Right atrium auricular region (tissue), 2 donors: Measurements from ENCODE around the gene THY1. TPM values are rescaled to one million over a fixed set of nuclear protein-coding genes. Genes with fewer than 3 reads are reported as not detected.

Experiments
- DNase-seq: peaks from one replicate; pipeline ENCODE4 v3.0.0-alpha.2; 2019; ENCODE audit warnings: low spot score
- H3K27ac ChIP-seq, 2 donors: fragments of 200-600 bp; sonication (generic); 1 replicate in 1 of 2; 2 replicates in 1 of 2; pipeline ENCODE4 v1.5.1; 2016 to 2019
- H3K27me3 ChIP-seq, 2 donors: fragments of 200-600 bp; sonication (generic); one replicate each; pipeline versions ENCODE4 v1.5.1 to v1.6.0; 2017 to 2019
- H3K36me3 ChIP-seq: fragments of 200-600 bp; sonication (generic); one replicate; pipeline ENCODE4 v1.5.1; 2016
- H3K4me1 ChIP-seq, 2 donors: fragments of 200-600 bp; sonication (generic); one replicate each; pipeline versions ENCODE4 v1.5.1 to v1.6.0; 2017 to 2019
- H3K4me3 ChIP-seq, 2 donors: fragments of 200-600 bp; sonication (generic); 1 replicate in 1 of 2; 2 replicates in 1 of 2; pipeline ENCODE4 v1.5.1; 2017 to 2019; ENCODE audit warnings: mild to moderate bottlenecking in 1 of 2, moderate library complexity in 1 of 2
- H3K9me3 ChIP-seq, 2 donors: fragments of 200-600 bp; sonication (generic); one replicate each; pipeline ENCODE4 v1.5.1; 2019
- total RNA-seq, 2 donors: library from RNA; depleted of rRNA; stranded (reverse); fragments of >200 nt; gene quantifications; one replicate each; pipeline ENCODE4 v1.1.0, GENCODE V29; 2016
- TF ChIP-seq, protein P1 (sequence below), 2 donors: fragments of 200-600 bp; sonication (generic); IDR thresholded peaks; one replicate each; pipeline ENCODE4 v1.5.1; 2019; ENCODE audit warnings: antibody characterized with exemption in 2 of 2

THY1 gene
- total RNA-seq, 2 donors from 2014 or later, result 2.0 to 7.2 TPM

DNA sequence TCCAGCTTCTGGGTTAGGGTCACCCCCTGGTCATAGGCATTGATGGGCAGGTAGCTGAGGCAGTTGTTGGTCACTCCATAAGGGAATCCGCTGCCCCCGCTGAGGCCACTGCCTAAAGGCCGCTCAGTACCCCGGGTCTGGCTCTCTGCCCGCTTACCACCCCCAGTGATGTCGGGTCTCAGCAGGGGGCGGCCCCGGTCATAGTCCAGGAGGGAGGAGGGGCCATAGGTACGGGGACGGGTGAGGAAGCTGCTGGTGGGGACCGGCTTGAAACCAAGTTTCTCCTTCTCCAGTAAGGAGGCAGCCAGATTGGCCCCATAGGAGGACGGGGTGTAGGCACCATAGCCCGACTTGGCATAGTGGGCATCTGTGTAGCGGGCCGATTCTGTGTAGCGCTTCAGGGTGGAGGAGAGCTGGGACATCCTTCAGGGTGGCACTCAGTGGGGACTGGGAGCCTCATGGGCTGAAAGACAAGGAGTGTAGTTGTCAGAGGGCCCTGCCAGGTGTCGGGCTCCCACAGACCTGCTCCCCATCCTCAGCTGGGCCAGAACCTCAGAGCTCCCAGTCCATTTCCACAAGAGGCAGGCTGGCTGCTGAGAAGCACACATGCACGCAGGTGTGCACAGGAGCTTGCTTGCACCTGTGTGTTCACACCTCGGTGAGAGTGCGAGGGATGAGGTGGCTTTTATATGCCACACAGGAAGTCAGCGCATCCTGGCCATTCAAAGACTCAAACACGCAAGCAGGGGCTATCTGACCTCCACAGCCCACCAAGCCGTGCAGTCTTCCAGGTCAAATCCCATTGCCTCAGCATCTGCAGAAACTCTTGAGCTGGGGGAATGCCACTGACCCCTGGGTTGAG lies 49.7 kb downstream of the THY1 start:
- H3K9me3 ChIP-seq, result no peaks in the 10 kb centered on the region
- no peak overlapping the region for H3K4me3 ChIP-seq
- H3K4me1 ChIP-seq, result peaks cover 0 to 94% of the 10 kb centered on the region in 2 donors
- no peak for DNase-seq
- H3K27me3 ChIP-seq, result no peaks in the 10 kb centered on the region
- TF ChIP-seq, protein P1, sequence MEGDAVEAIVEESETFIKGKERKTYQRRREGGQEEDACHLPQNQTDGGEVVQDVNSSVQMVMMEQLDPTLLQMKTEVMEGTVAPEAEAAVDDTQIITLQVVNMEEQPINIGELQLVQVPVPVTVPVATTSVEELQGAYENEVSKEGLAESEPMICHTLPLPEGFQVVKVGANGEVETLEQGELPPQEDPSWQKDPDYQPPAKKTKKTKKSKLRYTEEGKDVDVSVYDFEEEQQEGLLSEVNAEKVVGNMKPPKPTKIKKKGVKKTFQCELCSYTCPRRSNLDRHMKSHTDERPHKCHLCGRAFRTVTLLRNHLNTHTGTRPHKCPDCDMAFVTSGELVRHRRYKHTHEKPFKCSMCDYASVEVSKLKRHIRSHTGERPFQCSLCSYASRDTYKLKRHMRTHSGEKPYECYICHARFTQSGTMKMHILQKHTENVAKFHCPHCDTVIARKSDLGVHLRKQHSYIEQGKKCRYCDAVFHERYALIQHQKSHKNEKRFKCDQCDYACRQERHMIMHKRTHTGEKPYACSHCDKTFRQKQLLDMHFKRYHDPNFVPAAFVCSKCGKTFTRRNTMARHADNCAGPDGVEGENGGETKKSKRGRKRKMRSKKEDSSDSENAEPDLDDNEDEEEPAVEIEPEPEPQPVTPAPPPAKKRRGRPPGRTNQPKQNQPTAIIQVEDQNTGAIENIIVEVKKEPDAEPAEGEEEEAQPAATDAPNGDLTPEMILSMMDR (IDR thresholded peaks at IDR 0.05), result no peak
- H3K36me3 ChIP-seq, result no peaks in the 10 kb centered on the region
- peak overlapping the region; percentile 94 for H3K27ac ChIP-seq

DNA sequence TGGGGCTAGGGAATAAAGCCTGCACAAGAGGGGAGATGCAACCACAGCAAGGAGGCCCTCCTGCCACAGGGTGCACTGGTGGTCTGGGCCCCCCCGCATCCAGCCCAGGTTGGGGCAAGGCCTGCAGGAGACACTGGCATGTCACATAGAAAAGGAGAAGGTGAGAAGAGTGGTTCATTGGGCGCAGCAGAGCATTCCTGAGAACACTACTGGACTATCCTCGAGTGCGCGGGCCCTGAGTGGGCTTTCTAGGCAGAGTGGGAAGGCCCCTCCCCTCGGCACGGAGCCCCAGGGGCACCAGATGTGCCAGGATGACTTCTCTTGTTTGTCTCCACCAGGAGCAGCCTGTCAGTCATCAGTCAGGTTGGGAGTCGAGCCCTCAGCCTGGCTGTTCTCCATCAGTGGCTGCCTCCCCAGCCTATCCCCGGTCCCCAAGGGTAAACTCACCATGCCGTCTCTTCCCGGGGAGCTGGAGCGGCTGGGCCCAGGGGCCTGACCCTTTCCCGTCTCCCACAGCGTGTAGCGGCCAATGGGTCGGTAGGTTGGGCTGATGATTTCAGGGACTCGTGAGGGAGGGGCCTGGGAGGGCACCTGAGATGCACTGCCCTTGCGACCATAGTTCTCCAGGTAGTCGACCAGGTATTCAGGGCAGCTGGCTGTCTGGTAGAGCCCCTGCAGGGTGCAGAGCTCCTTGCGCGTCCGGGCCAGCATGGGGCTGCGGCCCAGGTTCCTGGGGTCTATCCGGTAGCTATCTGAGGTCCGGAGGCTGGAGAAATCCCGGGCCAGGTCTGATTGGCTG lies 50.5 kb downstream of the THY1 start:
- no peaks in the 10 kb centered on the region for H3K9me3 ChIP-seq
- H3K4me1 ChIP-seq, result peaks cover 0 to 98% of the 10 kb centered on the region in 2 donors
- H3K27me3 ChIP-seq, result no peaks in the 10 kb centered on the region
- TF ChIP-seq, protein P1 (IDR thresholded peaks at IDR 0.05), result no peak
- no peaks in the 10 kb centered on the region for H3K36me3 ChIP-seq
- DNase-seq, result no peak
- H3K27ac ChIP-seq, result peak overlapping the region; percentile 94
- no peak overlapping the region for H3K4me3 ChIP-seq

DNA sequence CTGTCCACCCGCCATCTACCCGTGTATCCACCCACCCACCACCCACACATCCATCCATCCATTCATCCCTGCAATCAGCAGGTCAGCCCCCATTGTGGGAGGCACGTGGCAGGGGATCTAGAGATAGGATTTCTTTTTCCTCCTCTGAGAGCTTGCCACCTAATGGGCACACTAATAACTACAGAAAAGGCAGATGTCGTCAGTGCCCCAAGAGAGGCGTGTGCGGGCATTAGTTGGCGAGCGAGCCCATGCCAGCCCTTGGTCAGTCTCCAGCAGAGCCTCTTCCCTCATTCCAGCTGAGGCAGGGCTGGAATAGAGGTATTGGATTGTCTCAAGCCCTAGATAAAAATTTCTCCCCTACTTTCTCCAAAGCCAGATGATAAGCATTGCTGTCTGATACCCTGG lies 51.2 kb downstream of the THY1 start:
- TF ChIP-seq, protein P1 (IDR thresholded peaks at IDR 0.05), result peak in 1 of 2 donors; percentile 46
- no peaks in the 10 kb centered on the region for H3K9me3 ChIP-seq
- peaks cover 0 to 99% of the 10 kb centered on the region in 2 donors for H3K4me1 ChIP-seq
- no peaks in the 10 kb centered on the region for H3K27me3 ChIP-seq
- H3K27ac ChIP-seq, result peak overlapping the region; percentile 94
- H3K36me3 ChIP-seq, result no peaks in the 10 kb centered on the region
- no peak for DNase-seq
- H3K4me3 ChIP-seq, result no peak overlapping the region

DNA sequence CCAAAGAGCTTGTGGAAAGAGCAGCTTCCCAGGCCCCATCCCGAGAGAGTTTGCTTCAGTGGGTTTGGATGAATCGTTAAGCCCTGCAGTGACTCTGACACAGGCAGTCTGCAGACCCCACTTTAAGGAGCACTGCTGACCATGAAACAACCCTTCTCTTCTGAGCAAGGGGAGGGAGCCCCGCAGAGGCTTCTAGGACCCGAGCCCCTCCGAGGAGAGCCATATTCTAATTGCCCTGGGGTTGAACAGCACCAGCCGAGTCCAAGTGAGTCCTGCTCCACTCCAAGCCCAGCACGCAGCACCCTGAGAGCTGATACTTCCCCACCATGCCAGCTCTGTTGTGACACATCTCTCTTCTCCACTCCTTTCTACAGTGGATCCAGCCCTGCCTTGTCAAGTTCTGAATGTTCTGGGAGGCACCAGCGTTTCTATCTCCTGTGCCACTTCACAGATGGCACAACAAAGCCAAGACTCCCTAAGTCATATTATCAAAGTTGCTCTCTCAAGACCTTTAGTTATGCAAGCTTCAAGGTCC lies 51.8 kb downstream of the THY1 start:
- Histone ChIP-seq H3K4me3 (no peak overlapping the region), H3K36me3 (no peaks in the 10 kb centered on the region), H3K9me3 (no peaks in the 10 kb centered on the region), H3K4me1 (peaks cover 0 to 99% of the 10 kb centered on the region in 2 donors), H3K27me3 (no peaks in the 10 kb centered on the region), H3K27ac (peak overlapping the region; percentile 94)
- TF ChIP-seq, protein P1 (IDR thresholded peaks at IDR 0.05), result no peak
- DNase-seq, result no peak

DNA sequence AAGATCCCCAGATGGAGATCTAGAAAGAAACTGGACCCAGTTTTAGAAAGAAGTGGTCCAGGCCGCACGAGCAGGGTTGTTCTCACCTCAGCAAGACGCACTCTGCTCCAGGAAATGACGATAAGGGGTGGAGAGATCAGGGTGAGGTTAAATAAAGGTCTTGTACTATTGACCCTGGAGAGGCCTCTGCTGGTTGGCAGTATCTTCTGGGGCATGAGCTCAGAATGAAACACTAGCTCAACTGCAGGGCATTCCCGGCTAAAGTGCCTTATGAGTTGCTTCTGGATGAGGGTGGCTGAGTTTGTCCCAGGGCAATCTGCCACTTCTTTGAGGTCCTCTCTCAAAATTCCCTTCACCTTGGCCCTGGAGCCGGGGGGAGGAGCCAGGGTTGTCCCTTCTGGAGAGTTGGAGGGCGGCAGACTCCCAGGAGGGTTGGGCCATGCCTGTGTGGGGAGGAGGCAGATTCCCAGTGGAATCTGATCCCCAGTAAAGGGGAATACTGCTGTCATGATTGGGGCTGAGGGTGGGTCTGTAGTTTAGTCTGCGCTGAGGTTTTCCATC lies 52.4 kb downstream of the THY1 start:
- Histone ChIP-seq H3K27me3 (no peaks in the 10 kb centered on the region), H3K36me3 (no peaks in the 10 kb centered on the region), H3K4me1 (peaks cover 0 to 97% of the 10 kb centered on the region in 2 donors), H3K27ac (peak overlapping the region; percentile 94), H3K9me3 (no peaks in the 10 kb centered on the region), H3K4me3 (no peak overlapping the region)
- no peak for DNase-seq
- TF ChIP-seq, protein P1 (IDR thresholded peaks at IDR 0.05), result no peak
